Activated CD4-positive, alpha-beta T cell treated with anti-CD3 and anti-CD28 coated beads, Interleukin-2, amount 50 U/mL, for 48 hours (primary cell): ENCODE results near the gene HSPA12B.

ENCODE experiments used
- DNase-seq, 2 experiments: peaks; one replicate each; pipeline ENCODE4 v3.0.0-alpha.2; 2020

Gene HSPA12B

DNA sequence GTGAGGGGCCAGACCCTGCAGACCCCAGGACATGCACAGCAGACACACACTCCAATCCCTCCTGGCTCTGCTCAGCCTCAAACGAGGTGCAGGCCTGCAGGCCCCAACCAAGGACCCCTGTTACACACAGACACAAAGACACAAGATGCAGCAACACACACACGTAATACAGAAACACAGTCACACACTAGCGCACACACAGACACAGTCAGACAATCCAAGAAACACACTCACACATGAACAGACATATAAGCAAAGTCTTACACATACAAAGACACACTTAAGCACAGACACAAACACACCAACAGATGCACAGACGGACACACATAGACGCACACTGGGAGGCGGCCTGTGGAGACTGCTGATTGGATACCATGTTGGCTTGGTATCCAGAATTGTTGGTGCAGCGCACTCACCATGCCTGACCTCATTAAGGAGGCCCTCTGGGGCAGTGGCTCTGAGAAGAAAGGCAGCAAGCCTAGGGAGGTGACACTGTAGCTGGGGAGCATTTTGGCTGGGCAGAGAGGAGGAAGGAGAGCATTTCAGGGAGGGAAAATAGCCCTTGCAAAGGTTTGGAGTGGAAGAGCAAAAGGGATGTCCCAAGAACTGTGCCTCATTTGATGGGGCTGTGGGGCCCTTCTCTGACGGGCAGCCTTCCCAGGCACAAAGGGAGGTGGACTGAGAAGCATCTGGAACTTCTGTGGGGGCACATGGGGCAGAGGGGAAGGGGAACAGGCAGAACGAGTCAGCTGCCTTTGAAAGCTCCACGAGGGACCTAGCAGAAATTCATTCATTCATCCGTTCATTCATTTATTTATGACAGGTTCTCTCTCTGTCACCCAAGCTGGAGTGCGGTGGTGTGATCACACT lies 1.4 kb upstream of the HSPA12B start:
- DNase-seq = no peak

DNA sequence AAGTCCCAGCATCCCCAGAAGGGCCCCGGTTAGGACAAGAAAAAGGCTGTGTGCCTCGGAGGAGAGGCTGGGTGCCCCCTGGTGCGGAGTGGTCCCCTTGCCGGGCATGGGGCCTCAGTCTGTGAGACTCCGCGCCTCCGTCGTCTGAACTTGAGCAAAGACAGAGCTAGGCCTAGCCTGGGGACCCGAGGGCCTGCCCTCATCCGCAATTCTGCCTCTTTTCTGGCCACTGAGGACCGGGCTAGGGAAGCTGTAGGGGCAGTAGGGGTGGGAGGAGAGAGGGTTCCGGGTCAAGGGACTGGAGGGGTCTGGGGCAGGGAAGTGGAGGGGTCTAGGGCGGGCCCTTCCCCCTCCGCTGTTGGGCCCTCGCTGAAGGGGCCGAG lies 550 bp upstream of the HSPA12B start:
- DNase-seq = no peak

- no peak for DNase-seq
These were observed 872 bp downstream of the HSPA12B start for GRCh38 chr20:3733119-3733995.

- DNase-seq = no peak
These were observed 1.8 kb downstream of the HSPA12B start for GRCh38 chr20:3734111-3734843.

DNA sequence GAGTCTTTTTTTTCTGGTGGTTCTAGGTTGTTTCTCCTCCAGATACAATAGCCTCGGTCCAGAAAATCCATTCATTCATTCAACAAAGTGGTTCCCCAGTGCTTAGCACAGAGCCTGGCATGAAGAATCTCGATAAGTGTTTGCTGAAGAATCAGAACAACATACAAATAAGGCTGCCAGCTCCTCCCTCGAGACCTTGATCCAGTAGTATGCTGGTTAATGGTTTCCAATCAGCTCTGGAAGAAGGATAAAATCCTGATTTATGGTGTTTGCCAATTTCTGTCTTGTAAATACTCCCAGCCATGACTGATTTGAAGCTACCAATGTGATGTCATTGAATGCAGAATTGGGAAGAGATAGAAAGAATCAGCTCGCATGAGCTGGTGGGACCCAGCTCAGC lies 3.3 kb downstream of the HSPA12B start:
- DNase-seq = no peak

GRCh38 chr20:3738111-3739053 lies 5.9 kb downstream of the HSPA12B start:
- no peak for DNase-seq

DNA sequence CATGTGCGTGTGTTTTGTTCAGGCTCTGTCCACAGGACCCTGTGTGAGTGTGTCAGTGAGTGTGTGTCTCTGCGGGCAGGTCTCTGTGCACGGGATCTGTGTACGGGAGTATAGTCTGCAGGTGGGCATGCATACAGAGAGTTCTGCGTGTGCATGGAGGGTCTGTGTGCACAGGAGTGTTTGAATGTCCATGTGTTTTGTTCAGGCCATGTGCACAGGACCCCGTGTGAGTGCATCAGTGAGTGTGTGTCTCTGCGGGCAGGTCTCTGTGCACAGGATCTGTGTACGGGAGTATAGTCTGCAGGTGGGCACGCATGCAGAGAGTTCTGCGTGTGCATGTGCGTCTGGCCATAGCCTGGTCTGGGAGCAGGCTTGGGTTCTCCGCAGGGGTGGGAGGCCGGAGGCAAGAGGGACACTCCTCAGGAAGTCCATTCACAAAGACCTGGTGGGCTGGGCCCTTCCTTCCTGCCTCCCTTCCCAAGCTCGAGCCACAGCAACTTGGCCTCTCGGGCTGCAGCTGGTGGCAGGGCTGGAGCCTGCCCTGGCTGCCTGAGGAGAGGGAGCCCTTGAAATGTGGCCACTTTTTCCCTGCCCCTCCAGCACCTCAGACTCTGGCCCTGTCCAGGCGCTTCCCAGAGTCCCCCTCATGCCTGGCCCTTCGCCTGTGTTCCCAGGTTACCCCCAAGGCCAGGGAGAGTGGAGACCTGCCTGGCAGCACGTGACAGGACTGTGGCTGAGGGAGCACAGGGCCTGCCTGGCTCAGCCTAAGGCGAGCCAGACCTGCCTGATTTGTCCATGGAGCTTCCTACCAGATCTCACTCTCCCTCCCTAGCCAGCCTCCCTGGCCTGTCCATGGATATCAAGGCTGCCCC lies 6.8 kb downstream of the HSPA12B start:
- no peak for DNase-seq

DNA sequence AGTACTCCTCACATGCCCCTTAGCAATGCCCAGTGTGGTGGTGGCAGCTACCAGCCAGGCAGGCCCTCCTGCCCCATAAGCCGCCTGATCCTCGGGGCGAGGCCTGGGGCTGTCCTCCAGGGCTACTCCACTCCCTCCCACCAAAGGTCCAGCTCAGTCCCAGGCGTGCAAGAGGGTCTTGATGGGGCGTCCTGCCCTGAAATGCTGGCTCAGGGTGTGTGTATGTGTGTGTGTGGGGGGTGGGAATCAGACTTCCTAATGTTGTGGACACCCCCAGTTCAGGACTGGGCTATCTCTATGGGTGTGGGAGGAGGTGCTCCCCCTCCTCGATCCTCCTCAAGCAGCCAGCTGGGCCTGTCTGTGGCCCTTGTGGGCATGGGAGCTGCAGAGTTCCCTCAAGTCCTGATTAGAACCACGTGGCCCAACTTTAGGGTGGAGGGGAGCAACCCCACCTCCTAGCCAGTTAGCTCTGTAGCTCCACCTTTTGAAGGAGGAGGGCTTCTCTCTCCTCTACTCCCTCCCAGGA lies 7.5 kb downstream of the HSPA12B start:
- DNase-seq = no peak

- DNase-seq = no peak
These were observed 8.3 kb downstream of the HSPA12B start for GRCh38 chr20:3740615-3741301.

DNA sequence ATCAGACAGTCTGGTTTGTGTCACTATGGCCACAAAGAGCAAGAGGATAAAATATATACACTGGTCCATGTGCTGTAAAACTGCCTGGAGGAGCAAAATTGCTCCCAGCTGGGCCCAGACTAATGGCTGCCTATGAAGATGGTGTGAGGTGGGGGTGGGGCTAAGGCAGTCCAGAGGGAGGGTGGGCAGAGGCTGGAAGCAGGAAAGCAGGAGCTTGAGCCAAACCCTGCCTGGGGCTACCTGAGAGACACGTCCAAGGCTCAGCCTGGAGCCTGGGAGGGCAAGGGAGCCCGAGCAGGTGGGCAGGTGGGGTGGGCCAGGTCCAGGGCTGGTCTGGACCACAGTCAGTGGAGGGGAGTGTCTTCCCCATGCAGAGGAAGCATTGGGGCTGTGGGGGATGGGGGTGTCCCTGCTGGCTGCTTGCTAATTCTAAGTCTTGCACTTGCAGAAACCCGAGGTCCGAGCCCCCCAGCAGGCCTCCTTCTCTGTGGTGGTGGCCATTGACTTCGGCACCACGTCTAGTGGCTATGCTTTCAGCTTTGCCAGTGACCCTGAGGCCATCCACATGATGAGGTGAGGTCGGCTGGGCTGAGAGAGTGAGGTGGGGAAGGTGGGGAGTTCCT lies 9.5 kb downstream of the HSPA12B start:
- DNase-seq = no peak

GRCh38 chr20:3743251-3743650 lies 10.8 kb downstream of the HSPA12B start:
- DNase-seq = no peak

DNA sequence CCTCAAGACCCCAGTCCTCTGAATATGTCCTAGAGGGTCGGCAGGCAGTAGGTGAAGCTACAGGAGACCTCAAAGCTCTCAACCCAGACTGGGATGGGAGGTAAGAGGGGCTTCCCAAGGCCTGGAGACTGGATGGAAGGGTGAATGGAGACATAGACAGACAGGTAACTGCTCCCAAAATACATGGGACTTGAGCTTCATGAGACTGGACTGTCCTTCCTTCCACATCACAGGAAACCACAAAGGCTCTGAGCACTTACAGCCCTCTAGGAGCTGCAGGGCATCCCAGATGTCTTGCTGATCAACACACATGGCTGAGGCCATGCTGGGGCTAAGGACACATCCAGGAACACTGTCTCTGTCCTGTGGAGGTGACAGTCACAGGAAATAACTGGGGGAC lies 11.6 kb downstream of the HSPA12B start:
- DNase-seq = no peak

DNA sequence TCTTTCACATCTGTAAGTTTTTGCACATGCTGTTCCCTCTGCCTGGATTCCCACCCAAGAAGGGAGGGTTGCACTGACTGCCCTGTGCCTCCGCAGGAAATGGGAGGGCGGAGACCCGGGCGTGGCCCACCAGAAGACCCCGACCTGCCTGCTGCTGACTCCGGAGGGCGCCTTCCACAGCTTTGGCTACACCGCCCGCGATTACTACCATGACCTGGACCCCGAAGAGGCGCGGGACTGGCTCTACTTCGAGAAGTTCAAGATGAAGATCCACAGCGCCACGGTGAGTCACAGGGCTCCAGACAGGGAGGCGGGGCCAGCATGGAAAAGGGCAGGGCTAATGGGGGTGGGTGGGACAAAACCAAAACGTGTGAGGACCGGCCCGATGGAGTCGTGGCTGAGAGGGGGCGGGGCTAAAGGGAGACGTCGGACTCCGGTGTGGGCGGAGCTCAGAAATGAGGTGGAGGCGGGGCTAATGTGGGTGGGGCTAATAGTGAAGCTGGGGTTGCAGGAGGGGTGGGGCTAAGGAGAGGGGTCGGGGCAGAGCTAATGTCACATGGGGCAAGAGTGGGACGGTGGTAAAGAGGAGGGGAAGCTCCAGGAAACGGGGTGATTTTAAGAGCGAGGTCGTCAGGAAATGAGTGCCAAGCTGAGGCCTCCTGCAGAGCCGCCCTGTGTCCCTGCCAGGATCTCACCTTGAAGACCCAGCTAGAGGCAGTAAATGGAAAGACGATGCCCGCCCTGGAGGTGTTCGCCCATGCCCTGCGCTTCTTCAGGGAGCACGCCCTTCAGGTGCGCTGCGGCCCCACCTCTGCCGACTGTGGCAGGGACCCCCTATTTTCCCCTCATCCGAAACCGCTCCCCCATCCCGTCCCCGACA lies 12.6 kb downstream of the HSPA12B start:
- DNase-seq = peak; percentile 75 to 76

- DNase-seq = no peak
These were observed 13.2 kb downstream of the HSPA12B start for GRCh38 chr20:3745686-3746173.

DNA sequence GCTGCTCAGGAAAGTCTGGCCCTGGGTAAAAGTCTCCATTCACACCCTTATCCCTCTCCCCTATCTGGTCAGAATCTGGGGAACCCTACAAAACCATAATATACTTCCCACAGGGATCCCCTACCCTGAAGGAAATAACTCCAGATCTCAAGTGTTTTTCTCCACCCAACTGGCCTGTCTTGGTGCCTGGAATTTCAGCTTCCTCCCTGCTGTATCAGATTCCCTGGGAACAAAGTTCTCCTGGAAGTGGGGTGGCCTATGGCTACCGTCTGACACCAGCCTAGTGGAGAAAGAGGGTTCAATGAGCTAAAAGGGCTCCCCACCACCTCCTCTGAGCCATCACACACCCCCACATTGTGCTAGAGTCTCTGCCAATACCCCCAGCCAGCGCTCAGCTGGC lies 15.0 kb downstream of the HSPA12B start:
- no peak for DNase-seq

DNA sequence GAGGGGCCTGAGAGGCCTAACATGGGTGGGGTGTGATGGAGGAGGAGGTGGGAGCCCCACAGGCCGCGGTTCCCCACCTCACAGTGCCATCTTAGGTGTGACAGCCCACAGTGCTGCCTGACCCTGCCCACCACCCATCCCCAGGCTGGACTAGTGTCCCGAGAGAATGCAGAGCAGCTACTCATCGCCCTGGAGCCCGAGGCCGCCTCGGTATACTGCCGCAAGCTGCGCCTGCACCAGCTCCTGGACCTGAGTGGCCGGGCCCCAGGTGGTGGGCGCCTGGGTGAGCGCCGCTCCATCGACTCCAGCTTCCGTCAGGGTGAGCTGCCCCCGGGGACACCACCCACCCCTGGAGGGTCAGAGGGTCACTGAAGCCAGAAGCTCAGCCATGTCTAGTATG lies 15.6 kb downstream of the HSPA12B start:
- DNase-seq = no peak

GRCh38 chr20:3749087-3749688 lies 16.7 kb downstream of the HSPA12B start:
- no peak for DNase-seq
